Measurements from ENCODE around the gene ITGA11.

GRCh38 chr15:68289057-68289456 is 142.9 kb downstream of the ITGA11 start:
- TF ChIP-seq CTCF (conservative IDR thresholded peaks at IDR 0.05; ENCODE audit: low read depth in 2 of 2) (no peak), EZH2 (IDR thresholded peaks at IDR 0.05; ENCODE audit: low read depth, unreplicated experiment) (no peak), CREB1 (CRISPR knock-in tag; IDR thresholded peaks at IDR 0.05; ENCODE audit: low read depth) (no peak), POLR2AphosphoS5 (IDR thresholded peaks at IDR 0.05; ENCODE audit: low read depth) (no peak), REST (IDR thresholded peaks at IDR 0.05; ENCODE audit: unreplicated experiment) (no peak), EZH2phosphoT487 (IDR thresholded peaks at IDR 0.05; ENCODE audit: unreplicated experiment) (no peak), ETS1 (IDR thresholded peaks at IDR 0.05) (no peak), JUNB (IDR thresholded peaks at IDR 0.05; ENCODE audit: unreplicated experiment) (no peak), ZNF331 (CRISPR knock-in tag; IDR thresholded peaks at IDR 0.05; ENCODE audit: low read depth) (no peak), NANOG (IDR thresholded peaks at IDR 0.05; ENCODE audit: borderline replicate concordance) (no peak), ZNF114 (CRISPR knock-in tag; IDR thresholded peaks at IDR 0.05) (no peak), STAT1 (IDR thresholded peaks at IDR 0.05; ENCODE audit: unreplicated experiment) (no peak), ZNF462 (CRISPR knock-in tag; IDR thresholded peaks at IDR 0.05) (no peak)

Measured in GM23338 (cell line).